ENCODE results near the gene ADSL.
"Not testable (repeated sequence)": the region's sequence is repeated elsewhere in the genome, so short reads cannot be mapped to it uniquely, and the experiment has no call there.

ADSL gene

GRCh38 chr22:40367342-40367741 is 21.0 kb downstream of the ADSL start:
- peak in 1 of 56 donors; percentile 18 for DNase-seq

DNA sequence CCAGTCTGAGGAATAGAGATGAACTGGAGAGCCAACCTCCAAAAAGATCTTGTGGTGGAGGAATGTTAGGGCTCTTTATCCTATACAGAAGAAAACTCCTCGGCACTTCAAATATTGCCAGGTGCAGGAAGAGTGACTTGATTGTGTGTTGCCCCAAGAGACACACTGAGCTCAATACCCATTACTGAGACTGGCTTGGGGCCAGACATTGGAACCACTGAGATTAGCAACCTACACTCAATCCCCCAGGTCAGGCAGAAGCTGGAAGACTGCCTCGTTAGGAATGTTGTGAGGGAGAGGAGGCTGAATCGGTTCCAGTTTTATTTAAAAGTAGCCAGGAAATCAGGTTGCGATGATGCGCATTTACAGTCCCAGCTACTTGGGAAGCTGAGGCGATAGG is 21.7 kb downstream of the ADSL start:
- DNase-seq: no peak

- no peak for DNase-seq
Observed at GRCh38 chr22:40368836-40369235, 22.5 kb downstream of the ADSL start.

GRCh38 chr22:40374567-40374966 is 28.3 kb downstream of the ADSL start:
- DNase-seq: no peak

- DNase-seq: no peak
Observed at GRCh38 chr22:40376149-40376548, 29.8 kb downstream of the ADSL start.

DNA sequence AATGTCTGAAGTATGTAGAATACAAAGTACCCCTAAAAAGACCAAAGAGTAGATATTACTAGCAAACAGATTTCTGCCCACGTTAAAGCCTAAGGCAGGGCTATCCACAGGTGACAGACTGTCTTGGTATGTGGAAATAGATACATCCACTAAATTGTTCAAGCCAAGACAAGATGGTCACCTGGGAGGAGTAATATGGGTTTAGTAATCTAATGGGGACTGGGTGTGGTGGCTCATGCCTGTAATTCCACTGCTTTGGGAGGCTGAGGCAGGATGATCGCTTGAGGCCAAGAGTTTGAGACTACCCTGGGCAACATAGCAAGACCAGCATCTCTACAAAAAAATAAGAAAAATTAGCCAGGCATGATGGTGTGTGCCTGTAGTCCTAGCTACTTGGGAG is 31.6 kb downstream of the ADSL start:
- DNase-seq: no peak

GRCh38 chr22:40378448-40378847 is 32.1 kb downstream of the ADSL start:
- not testable (repeated sequence) for DNase-seq

- DNase-seq: no peak
Observed at GRCh38 chr22:40381461-40381860, 35.2 kb downstream of the ADSL start.

DNA sequence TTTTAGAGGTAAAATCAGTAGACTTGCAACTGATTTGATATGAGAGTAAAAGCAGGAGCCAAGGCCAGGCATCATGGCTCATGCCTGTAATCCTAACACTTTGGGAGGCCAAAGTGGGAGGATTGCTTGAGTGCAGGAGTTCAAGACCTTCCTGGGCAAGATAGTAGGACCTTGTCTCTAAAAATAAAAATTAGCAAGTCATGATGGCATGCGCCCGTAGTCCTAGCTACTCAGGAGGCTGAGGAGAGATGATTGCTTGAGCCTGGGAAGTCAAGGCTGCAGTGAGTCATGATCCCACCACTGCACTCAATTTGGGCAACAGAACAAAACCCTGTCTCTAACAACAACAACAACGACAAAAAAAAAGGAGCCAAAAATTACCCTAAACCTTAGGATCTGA is 37.6 kb downstream of the ADSL start:
- DNase-seq: no peak

DNA sequence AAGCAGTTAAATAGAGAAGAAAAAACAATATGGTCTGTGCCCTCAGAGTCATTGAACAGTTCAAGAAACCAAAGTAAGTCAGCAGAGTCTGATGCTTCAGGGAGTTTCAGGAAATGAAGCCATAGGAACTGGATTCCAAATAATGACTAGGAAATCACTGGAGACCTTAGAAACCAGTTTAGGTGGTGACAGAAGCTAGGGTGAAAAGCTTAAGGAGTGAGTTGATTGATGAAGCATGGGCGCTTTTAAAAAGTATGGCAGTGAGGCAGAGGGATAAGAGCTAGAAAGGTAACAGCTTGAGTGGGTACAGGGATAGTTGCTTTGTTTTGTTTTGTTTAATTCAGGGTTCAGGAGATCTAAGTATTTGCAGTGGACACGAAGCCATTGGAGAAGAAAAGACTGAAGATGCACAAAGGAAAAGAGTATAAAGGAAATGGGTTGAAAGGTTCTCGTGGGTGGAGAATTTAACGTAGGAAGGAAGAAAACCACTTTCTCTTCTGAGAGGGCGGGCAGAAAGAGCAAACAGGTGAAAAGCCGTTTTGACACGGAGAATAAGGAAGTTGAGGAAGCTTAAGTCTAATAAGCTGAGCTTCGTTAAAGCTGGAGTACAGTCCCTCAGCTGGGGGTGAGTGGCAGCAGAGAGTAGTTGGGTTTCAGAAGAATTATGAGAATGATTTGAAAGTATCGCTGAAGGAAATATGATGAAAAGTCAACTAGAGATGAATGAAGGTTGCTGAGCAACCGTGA is 38.9 kb downstream of the ADSL start:
- DNase-seq: no peak

- DNase-seq: no peak
Observed at GRCh38 chr22:40387746-40388145, 41.4 kb downstream of the ADSL start.

GRCh38 chr22:40388231-40388630 is 41.9 kb downstream of the ADSL start:
- DNase-seq: no peak

DNA sequence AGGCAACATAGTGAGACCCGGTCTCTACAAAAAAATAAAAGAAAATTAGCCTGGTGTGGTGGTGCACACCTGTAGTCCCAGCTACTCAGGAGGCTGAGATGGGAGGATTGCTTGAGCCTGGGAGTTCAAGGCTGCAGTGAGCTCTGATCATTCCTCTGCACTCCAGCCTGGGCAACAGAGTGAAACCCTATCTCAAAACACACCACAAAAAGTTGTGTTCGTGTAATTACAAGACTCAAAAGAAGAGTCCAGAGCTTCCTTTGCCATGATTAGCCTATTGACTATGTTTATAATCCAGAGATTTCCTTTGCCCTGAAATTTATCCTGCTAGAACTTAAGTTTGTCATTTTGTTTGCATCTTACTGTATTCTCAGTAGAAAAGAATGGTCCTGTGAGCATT is 45.1 kb downstream of the ADSL start:
- DNase-seq: no peak

- DNase-seq: no peak
Observed at GRCh38 chr22:40392618-40393017, 46.3 kb downstream of the ADSL start.

DNA sequence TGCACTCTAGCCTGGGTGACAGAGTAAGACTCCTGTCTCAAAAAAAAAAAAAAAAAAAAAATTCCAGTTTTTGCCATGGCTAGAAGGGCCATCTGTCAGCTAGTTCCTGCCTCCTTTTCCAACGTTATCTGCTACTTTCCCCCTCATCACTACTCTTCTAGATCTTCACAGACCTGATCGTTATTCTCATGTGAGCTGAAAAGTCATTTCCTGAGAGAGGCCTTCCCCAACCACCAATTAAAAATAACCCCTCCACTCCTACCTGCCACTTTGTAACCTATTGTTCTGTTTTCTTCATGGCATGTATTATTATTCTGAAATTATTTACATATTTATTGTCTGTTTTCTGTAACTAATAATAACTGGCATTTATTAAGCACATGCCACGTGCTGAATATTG is 48.3 kb downstream of the ADSL start:
- DNase-seq: no peak

GRCh38 chr22:40395607-40396006 is 49.3 kb downstream of the ADSL start:
- DNase-seq: no peak

- DNase-seq: peak in 3 of 56 donors; percentile 5 to 30 (median 23)
Observed at GRCh38 chr22:40396882-40397281, 50.6 kb downstream of the ADSL start.

- no peak for DNase-seq
Observed at GRCh38 chr22:40397396-40397795, 51.1 kb downstream of the ADSL start.

GRCh38 chr22:40399621-40400020 is 53.3 kb downstream of the ADSL start:
- no peak for DNase-seq

DNA sequence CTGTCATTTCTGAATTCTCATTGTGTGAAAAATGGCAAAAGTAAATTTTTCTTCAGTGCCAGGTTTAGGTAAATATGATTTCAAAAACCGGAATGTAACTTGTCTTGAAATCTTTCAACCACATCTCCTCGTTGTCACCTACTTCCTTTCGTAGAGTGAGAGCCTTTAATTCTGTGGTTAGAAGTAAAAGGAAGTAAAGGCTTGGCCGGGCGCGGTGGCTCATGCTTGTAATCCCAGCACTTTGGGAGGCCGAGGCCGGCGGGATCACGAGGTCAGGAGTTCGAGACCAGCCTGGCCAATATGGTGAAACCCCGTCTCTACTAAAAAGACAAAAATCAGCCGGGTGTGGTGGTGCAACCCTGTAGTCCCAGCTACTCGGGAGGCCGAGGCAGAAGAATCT is 53.9 kb downstream of the ADSL start:
- DNase-seq: no peak

DNA sequence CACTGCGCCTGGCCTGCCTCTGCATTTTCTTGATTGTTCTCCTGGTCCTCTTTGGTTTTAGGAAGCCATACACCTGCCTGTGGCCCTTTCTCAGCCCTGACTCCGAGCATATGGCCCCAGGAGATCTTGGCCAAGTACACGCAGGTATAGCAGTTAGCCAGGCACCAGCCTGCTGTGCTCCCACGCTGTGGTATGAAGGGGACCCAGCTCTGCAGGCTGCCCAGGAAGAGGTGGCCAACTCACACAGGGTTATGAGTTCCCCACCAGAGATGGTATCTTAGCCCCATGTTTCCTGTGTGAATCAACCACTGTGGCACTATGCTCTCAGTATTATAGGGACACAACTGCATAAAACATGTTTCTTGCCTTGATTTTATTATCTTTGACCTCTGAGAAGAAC is 55.2 kb downstream of the ADSL start:
- DNase-seq: no peak

DNA sequence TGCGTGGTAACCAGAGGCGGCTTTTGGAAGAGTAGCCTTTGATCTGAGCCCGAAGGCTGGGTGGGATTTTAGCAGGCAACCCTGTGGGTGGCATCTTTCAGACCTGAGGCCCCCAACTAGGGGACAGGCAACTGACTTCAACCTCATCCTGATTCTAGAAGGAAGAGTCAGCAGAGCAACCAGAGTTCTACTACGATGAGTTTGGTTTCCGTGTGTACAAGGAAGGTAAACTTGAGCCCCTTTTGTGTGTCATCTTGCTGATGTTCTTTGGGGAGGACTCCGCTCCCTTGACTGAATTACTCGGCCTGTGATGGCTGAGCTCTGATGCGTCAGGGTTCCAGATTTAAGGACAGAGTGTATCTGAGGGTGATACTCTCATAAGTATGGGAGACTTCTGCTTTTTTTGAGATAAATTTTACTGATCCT is 55.7 kb downstream of the ADSL start:
- no peak for DNase-seq

DNA sequence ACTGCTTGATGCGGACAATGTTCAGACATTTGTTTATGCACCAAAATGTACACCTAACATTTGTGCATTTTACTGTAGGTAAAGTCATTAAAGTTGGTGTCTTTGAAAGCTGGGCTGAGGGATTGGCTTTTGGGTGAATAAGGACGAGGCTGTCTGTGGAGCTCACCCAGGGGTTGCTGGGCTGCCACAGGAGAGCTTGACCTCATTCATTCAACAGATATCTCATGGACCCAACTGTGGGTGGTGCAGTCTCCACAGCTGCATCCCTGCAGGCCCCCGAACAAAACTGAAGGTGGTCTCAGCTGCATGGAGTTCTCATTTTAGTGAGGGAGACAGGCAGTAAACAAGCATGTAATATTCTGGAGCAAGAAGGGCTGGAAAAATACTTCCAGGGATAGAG is 56.8 kb downstream of the ADSL start:
- DNase-seq: no peak

GRCh38 chr22:40403651-40404050 is 57.4 kb downstream of the ADSL start:
- no peak for DNase-seq
